GM04504 (cell line): Measurements from ENCODE around the gene ARMC12.

Source experiments
- DNase-seq: peaks from one replicate; pipeline ENCODE4 v3.0.0-alpha.2; 2012; ENCODE audit warnings: low read depth

The ARMC12 gene

GRCh38 chr6:35776364-35777215 is 39.8 kb downstream of the ARMC12 start, which contains the start of gene CLPSL2:
TSS of gene CLPSL2 (plus strand) at chr6:35776598. CDS start at chr6:35776619, 21 bp downstream.
- no peak for DNase-seq

DNA sequence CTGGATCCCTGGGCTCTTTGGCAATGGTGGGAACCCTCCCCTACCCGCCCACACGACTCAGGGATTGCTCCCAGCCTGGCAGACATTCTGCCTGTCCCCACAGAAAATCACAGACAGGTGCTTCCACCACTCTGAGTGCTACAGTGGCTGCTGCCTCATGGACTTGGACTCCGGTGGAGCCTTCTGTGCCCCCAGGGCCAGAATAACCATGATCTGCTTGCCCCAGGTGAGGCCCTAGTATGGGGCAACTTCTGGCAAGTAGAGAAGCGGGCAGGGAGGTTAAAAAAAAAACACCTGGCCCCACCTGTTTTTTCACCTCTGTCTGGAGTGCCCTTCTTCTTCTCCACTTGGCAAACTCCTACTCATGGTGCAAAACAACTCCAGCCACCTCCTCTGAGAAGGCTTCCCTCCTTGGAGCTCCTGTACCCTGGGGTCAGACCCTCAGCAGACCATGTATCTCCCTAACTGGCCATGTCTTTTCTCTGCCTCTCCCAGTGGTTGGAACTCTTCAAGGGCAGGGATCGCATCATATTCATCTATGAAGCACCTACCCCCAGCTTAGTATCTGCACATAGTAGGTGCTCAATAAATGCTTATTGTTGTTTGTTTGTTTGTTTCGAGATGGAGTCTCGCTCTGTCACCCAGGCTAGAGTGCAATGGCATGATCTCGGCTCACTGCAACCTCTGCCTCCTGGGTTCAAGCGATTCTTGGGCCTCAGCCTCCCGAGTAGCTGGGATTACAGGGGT is 40.7 kb downstream of the ARMC12 start:
- DNase-seq, result no peak

- DNase-seq, result no peak
Observed at GRCh38 chr6:35778437-35778836, 41.6 kb downstream of the ARMC12 start.

GRCh38 chr6:35780719-35781118 is 43.9 kb downstream of the ARMC12 start, which contains the start of gene CLPSL1:
TSS of gene CLPSL1 (plus strand) at chr6:35781019. CDS start at chr6:35781111, 92 bp downstream.
- DNase-seq, result no peak

GRCh38 chr6:35781290-35781689 is 44.5 kb downstream of the ARMC12 start:
- no peak for DNase-seq

GRCh38 chr6:35782424-35782823 is 45.6 kb downstream of the ARMC12 start:
- DNase-seq, result no peak

DNA sequence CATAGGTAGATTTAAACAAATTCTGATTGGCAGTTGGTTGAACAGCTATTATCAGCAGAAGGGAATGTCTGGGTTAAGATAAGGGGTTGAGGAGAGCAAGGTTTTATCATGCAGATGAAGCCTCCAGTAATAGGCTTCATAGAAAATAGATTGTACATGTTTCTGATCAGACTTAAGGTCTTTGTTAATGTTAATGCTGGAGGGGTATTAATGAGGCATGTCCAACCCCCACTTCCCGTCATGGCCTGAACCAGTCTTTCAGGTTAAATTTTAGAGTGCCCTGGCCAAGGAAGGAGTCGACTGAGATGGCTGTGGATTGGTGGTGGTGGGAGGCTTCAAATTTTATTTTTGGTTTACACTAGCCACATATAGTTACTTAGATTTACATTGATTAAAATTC is 47.4 kb downstream of the ARMC12 start:
- DNase-seq, result no peak

- no peak for DNase-seq
Observed at GRCh38 chr6:35786272-35786671, 49.4 kb downstream of the ARMC12 start.

- no peak for DNase-seq
Observed at GRCh38 chr6:35786810-35787209, 50.0 kb downstream of the ARMC12 start.

DNA sequence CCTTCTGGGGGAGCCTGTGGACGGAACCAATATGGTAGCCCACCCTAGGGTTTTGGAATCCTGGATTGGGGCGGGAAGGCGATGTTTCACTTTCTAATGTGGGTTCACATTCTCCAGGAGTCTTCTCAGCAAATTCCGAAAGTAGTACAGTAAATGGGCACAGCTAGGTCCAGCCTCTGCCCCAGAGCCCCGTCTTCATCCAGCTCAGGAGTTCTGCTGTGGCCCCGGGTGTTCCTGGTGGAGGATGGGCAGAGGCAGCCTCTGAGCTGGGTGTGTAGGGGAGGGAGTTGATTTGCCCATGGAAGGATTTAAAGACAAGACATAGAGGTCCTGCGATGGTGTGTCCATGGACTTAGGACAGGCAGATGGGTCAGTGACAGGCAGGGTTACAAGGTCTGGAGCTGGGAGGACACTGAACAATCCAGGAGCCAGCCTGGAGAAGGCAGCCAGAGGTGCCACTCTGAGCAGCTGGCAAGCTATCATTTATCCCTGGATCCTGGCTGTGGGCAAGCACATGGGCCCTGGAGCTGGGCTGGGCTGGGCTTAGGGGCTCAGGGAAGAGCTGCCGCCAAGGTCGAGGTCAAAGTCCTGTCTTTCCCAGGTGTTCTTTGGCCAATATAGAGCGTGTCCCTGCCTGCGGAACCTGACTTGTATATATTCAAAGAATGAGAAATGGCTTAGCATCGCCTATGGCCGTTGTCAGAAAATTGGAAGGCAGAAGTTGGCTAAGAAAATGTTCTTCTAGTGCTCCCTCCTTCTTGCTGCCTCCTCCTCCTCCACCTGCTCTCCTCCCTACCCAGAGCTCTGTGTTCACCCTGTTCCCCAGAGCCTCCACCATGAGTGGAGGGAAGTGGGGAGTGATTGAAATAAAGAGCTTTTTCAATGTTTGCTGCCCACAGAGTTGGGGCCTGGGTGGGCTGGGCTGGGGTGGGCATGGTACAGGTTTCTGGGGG is 50.7 kb downstream of the ARMC12 start:
- no peak for DNase-seq

DNA sequence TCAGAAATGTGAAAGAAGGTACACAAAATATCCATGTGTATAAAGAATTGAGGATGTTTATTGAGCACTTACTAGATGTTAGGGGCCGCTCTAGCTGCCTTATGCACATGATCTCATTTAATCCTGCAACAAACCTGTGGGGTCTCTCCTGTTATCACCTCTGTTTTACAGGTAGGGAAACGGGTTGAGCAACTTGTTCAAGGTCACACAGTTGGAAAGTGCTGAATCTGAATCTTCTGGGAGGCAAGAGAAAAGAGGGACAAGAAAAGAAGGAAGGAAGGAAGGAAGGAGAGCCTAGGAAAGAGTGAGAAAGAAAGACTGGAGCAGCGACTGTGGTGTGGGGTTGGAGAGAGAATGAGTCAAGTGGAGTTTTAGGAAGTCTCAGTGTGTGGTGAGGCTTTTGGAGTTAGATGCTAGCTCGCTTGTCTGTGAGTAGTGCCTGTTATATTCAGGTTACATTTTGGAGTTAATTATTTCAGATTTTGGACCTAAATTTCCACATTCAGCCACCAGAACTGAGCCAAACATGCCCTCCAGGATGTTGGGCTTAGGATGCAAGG is 51.7 kb downstream of the ARMC12 start:
- DNase-seq, result no peak

DNA sequence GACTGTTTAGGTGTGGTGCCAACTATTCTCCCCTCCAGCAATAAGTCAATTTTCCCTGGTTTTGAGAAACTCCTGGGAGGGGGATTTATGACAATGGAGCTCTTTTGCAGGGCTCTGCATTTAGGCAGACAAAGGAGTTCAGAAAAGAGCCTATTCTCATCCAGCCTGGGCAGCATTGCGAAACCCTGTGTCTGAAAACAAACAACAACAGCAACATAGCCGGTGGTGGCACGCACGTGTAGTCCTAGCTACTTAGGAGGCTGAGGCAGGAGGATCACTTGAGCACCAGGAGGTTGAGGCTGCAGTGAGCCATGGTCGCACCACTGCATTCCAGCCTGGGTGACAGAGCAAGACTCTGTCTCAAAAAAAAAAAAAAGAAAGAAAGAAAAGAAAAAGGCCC is 53.9 kb downstream of the ARMC12 start:
- no peak for DNase-seq

GRCh38 chr6:35794536-35795452 is 58.0 kb downstream of the ARMC12 start:
- no peak for DNase-seq

DNA sequence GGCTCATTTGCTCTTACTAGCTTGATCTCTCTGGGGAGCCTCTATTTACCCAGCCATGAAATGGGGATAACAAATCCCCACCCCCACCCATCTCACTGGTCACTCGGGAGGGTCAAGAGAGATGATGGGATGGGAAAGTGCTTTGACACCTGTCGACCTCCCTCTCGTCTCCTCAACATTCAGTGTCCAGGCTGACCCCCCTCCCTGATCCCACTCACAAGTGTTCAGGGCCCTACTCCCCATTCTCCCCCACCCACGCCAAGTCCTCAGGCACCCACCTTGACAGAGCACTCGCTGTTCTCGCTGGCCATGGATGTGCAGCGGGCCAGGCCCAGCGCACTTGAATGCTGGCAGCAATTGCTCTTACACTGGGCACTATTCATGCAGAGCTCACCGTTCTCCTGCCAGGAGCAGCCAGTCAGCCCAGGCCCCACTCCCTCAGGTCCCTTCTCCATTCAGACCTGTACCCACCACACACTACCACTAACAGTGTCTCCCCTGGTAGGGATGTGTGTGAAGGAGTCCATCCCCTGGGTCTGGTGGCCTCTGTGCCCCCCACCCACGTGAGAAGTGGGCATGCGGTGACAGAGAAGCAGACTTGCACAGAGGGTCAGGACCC is 58.7 kb downstream of the ARMC12 start:
- DNase-seq, result no peak

DNA sequence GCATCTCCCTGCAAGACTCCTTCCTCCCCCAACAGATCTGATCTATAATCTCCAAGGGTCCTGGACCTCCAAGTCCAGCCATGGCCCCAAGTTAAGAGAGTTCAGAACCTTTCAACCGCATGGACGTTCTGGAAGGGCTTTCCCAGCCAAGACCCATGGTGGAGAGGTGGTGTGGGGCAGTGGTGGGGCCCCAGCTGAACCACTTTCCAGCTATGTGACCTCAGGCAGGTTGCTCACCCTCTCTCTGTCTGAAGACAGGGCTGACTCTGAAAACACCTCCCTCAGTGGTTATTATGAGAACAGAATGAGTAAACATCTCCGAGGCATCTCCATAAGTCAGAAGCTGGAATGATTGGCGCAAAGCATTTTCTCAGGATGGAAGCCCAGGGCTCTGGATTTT is 59.4 kb downstream of the ARMC12 start:
- no peak for DNase-seq

DNA sequence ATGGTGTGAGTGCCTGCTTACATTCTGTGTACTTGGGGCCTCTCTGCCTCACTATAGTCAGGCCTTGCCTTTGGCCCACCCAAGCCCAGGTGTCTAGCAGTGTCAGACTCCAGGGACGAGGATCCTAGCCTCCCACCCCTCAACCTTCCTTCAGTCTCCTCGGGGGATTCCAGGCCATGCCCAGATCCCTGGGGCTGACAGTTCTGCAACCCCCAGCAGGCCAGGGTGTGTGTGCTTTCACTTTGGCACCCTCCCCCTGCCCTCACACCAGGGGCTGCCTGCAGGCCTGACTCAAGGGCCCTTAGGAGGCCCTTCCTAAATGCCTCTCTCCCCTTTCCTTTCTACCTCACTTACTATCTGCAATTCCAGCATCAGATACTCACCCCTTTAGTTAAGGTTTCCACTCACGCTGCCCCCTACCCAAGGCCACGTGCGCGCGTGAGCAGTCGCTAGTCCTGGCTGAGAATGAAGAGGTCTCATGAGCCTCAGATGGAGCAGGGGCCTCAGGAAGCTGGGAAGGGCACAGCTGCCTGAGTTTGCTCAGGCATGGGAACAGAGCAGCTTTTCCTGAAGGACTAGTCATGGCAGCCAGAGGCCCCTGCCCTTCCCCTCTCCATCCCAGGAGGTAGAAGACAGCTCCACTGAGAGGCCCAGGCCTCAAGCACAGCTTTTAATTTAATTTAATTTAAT is 61.1 kb downstream of the ARMC12 start:
- no peak for DNase-seq
